ENCODE results near the gene ZNF219. TPM values are rescaled to one million over a fixed set of nuclear protein-coding genes. Genes with fewer than 3 reads are reported as not detected.

ZNF219 gene
- polyA plus RNA-seq, result 10 to 100 TPM; 39.9 to 42.2 TPM

DNA sequence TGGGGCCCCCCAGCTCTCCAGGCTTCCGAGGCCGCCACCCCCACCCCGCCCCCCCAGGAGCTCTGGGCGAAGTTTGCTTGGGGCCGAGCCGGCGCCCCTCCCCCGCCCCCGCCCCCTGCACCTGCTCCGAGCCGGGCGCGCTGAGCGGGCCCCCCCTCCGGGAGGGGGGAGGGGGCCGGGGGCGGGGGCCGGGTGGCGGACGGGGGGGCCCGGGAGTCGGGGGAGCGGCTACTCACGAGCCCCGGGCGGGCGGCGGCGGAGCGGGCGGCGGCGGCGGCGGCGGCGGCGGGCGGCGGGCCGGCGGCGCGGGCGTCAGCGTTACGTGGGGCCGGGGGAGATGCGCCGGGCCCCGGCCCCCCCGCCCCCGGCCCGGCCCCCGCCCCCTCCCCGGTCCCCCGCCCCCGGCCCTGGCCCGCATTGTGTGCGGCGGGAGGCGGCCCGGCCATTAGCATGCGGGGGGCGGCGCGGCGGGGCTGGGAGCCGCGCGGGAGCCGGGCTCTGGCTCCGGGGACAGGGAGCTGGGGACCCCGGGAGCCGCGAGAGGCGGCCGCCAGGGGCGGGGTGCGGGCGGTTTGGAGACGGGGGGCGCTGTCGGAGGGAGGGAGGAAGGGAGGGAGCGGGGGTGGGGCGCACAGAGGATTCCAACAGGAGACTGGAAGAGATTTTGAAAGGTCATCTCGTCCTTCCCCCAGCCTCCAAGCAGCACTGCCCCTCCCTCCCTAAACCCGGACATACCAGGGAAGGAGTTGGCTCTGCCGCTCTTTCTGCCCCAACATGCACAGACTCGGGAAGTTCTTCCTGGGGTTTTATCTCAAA, at the start of gene ZNF219:
Gene ZNF219 (minus strand): TSS at position 580 of the 816 bp plus-strand sequence. CDS start 5,064 bp downstream, outside the sequence.
- Histone ChIP-seq H3K4me1 (ENCODE audit: control insufficient read depth in 2 of 2, insufficient read depth in 2 of 2, low read length in 1 of 2) (peaks cover 7 to 18% of the 10 kb centered on the region in 2 donors), H3K4me3 (ENCODE audit: low read depth in 1 of 2, low read length in 2 of 2) (peak within 1 kb of the TSS; percentile 44 to 85), H3K36me3 (ENCODE audit: control insufficient read depth in 2 of 2, insufficient read depth in 2 of 2, low read length in 1 of 2) (no peaks in the 10 kb centered on the region), H3K27ac (ENCODE audit: low read depth in 2 of 2, low read length in 1 of 2) (peak within 1 kb of the TSS; percentile 93 to 96), H3K9me3 (ENCODE audit: control insufficient read depth in 2 of 2, insufficient read depth in 1 of 2, low read depth in 1 of 2, low read length in 1 of 2) (no peaks in the 10 kb centered on the region), H3K27me3 (ENCODE audit: control insufficient read depth in 1 of 2, insufficient read depth in 2 of 2, low read length in 2 of 2) (no peaks in the 10 kb centered on the region)
- WGBS, 2 donors, result 1% methylated on average over 21 to 71 of the region's 90 CpGs

DNA sequence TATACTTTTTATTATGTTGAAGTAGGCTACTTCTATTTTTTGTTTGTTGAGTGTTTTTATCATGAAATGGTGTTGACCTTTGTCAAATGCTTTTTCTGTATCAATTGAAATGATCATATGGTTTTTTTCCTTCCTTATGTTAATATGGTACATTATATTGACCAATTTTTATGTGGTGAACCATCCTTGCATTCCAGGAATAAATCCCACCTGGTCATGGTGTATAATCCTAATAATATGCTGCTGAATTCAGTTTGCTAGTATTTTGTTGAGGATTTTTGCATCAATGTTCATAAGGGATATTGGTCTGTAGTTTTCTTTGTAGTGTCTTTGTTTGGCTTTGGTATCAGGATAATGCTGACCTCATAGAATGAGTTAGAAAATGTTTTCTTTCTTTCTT, 47.0 kb upstream of the ZNF219 start:
- Histone ChIP-seq H3K27ac (ENCODE audit: low read depth in 2 of 2, low read length in 1 of 2) (no peak overlapping the region), H3K36me3 (ENCODE audit: control insufficient read depth in 2 of 2, insufficient read depth in 2 of 2, low read length in 1 of 2) (no peaks in the 10 kb centered on the region), H3K27me3 (ENCODE audit: control insufficient read depth in 1 of 2, insufficient read depth in 2 of 2, low read length in 2 of 2) (no peaks in the 10 kb centered on the region), H3K4me3 (ENCODE audit: low read depth in 1 of 2, low read length in 2 of 2) (no peak overlapping the region), H3K9me3 (ENCODE audit: control insufficient read depth in 2 of 2, insufficient read depth in 1 of 2, low read depth in 1 of 2, low read length in 1 of 2) (no peaks in the 10 kb centered on the region), H3K4me1 (ENCODE audit: control insufficient read depth in 2 of 2, insufficient read depth in 2 of 2, low read length in 1 of 2) (no peaks in the 10 kb centered on the region)

DNA sequence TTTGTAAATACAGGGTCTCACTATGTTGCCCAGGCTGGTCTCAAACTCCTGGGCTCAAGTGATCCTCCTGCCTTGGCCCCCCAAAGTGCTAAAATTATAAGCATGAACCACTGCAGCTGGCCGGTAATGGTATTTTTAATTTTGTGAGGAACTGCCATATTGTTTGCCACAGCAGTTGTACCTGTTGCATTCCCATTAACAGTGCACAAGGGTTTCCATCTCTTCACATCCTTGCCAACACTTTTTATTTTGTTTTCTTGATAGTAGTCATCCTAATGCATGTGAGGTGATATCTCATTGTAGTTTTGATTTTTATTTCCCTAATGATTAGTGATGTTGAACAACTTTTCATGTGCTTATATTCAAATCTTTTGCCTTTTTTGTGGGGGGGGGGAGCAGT, 43.9 kb upstream of the ZNF219 start:
- Histone ChIP-seq H3K4me1 (ENCODE audit: control insufficient read depth in 2 of 2, insufficient read depth in 2 of 2, low read length in 1 of 2) (no peaks in the 10 kb centered on the region), H3K36me3 (ENCODE audit: control insufficient read depth in 2 of 2, insufficient read depth in 2 of 2, low read length in 1 of 2) (no peaks in the 10 kb centered on the region), H3K4me3 (ENCODE audit: low read depth in 1 of 2, low read length in 2 of 2) (no peak overlapping the region), H3K9me3 (ENCODE audit: control insufficient read depth in 2 of 2, insufficient read depth in 1 of 2, low read depth in 1 of 2, low read length in 1 of 2) (no peaks in the 10 kb centered on the region), H3K27me3 (ENCODE audit: control insufficient read depth in 1 of 2, insufficient read depth in 2 of 2, low read length in 2 of 2) (no peaks in the 10 kb centered on the region), H3K27ac (ENCODE audit: low read depth in 2 of 2, low read length in 1 of 2) (no peak overlapping the region)
- 93 to 94% methylated on average over 1 of the region's 1 CpG for WGBS, 2 donors

DNA sequence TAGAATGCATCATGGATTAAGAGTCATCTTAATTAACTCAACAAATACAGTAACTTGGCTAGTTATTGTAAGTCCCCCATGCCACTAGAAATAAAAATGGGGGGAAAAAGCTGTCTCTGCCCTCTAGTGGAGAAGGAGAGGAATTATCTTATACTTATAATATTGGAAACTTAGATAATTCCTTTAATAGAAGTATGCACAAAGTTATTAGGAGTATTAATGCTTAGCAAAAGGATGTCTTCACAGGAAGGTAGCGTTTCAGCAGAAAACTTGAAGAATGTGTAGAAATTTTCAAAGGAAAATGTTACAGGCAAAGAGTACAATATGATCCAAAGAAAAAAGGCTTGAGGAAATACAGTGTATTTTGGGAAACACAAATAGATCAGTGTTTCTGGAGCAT, 37.6 kb upstream of the ZNF219 start:
- Histone ChIP-seq H3K9me3 (ENCODE audit: control insufficient read depth in 2 of 2, insufficient read depth in 1 of 2, low read depth in 1 of 2, low read length in 1 of 2) (no peaks in the 10 kb centered on the region), H3K4me1 (ENCODE audit: control insufficient read depth in 2 of 2, insufficient read depth in 2 of 2, low read length in 1 of 2) (no peaks in the 10 kb centered on the region), H3K4me3 (ENCODE audit: low read depth in 1 of 2, low read length in 2 of 2) (no peak overlapping the region), H3K27me3 (ENCODE audit: control insufficient read depth in 1 of 2, insufficient read depth in 2 of 2, low read length in 2 of 2) (no peaks in the 10 kb centered on the region), H3K36me3 (ENCODE audit: control insufficient read depth in 2 of 2, insufficient read depth in 2 of 2, low read length in 1 of 2) (no peaks in the 10 kb centered on the region), H3K27ac (ENCODE audit: low read depth in 2 of 2, low read length in 1 of 2) (no peak overlapping the region)
- 12 to 20% methylated on average over 1 of the region's 1 CpG for WGBS, 2 donors

DNA sequence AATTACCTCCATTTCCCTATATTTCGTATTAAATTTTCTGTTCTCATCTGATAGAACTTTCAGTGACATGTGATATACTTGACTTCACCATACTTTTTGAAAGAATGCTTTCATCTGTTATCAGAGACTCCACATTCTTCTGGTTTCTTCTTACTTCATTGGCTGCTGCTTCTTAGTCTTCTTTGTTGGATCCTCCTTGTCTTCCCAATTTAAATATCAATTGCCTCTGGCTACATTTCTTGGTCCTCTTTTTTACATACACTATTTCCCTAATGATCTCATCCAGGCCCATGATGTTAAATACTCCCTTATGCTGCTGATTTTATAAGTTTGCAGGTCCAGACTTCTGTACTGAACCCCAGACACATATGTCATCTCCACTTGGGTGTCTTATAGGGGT, 35.4 kb upstream of the ZNF219 start:
- no peaks in the 10 kb centered on the region for H3K27me3 ChIP-seq (ENCODE audit: control insufficient read depth in 1 of 2, insufficient read depth in 2 of 2, low read length in 2 of 2)
- no peaks in the 10 kb centered on the region for H3K9me3 ChIP-seq (ENCODE audit: control insufficient read depth in 2 of 2, insufficient read depth in 1 of 2, low read depth in 1 of 2, low read length in 1 of 2)
- H3K27ac ChIP-seq (ENCODE audit: low read depth in 2 of 2, low read length in 1 of 2), result no peak overlapping the region
- WGBS, 2 donors, result 59 to 64% methylated on average over 1 of the region's 1 CpG
- H3K4me1 ChIP-seq (ENCODE audit: control insufficient read depth in 2 of 2, insufficient read depth in 2 of 2, low read length in 1 of 2), result no peaks in the 10 kb centered on the region
- H3K4me3 ChIP-seq (ENCODE audit: low read depth in 1 of 2, low read length in 2 of 2), result no peak overlapping the region
- H3K36me3 ChIP-seq (ENCODE audit: control insufficient read depth in 2 of 2, insufficient read depth in 2 of 2, low read length in 1 of 2), result no peaks in the 10 kb centered on the region

DNA sequence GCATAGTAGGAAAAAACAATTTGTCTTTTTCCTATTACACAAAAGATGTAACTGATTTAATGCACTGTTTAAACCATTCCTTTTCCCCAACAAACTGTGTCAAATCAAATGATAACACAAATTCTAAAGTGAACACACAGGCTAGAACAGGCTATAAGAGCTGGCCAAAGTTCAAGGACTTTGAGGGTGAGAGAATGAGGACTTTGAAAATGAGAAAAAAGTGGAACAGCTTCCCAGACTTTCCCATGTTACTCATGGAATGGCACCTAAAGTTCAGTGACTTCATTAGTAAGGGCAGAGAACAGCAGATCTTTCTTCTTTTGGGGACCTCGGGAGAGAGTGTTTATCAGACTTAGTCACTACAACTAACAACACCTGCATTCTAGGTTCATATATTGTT, 25.0 kb upstream of the ZNF219 start:
- no peak overlapping the region for H3K27ac ChIP-seq (ENCODE audit: low read depth in 2 of 2, low read length in 1 of 2)
- no peak overlapping the region for H3K4me3 ChIP-seq (ENCODE audit: low read depth in 1 of 2, low read length in 2 of 2)
- H3K9me3 ChIP-seq (ENCODE audit: control insufficient read depth in 2 of 2, insufficient read depth in 1 of 2, low read depth in 1 of 2, low read length in 1 of 2), result no peaks in the 10 kb centered on the region
- no peaks in the 10 kb centered on the region for H3K36me3 ChIP-seq (ENCODE audit: control insufficient read depth in 2 of 2, insufficient read depth in 2 of 2, low read length in 1 of 2)
- WGBS, 2 donors, result 68 to 70% methylated on average over 1 of the region's 1 CpG
- H3K4me1 ChIP-seq (ENCODE audit: control insufficient read depth in 2 of 2, insufficient read depth in 2 of 2, low read length in 1 of 2), result no peaks in the 10 kb centered on the region
- no peaks in the 10 kb centered on the region for H3K27me3 ChIP-seq (ENCODE audit: control insufficient read depth in 1 of 2, insufficient read depth in 2 of 2, low read length in 2 of 2)

DNA sequence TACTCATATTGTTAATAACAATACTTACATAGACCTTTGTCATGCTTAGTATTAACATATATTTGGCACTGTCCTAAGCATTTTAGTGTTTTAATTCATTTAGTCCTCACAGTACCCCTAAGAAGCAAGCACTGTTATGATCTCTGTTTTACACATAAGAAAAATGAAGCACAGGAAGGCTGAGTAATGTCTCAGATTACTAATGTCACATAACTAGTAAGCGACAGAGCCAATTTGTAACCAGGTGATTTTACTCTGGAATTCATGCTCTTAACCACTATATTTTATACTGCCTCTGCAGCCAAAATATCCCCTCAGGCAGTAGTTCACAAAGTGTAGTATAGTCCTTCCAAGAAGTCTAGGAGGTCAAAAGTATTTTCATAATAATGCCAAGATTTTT, 22.7 kb upstream of the ZNF219 start:
- Histone ChIP-seq H3K36me3 (ENCODE audit: control insufficient read depth in 2 of 2, insufficient read depth in 2 of 2, low read length in 1 of 2) (no peaks in the 10 kb centered on the region), H3K4me1 (ENCODE audit: control insufficient read depth in 2 of 2, insufficient read depth in 2 of 2, low read length in 1 of 2) (no peaks in the 10 kb centered on the region), H3K27me3 (ENCODE audit: control insufficient read depth in 1 of 2, insufficient read depth in 2 of 2, low read length in 2 of 2) (no peaks in the 10 kb centered on the region), H3K9me3 (ENCODE audit: control insufficient read depth in 2 of 2, insufficient read depth in 1 of 2, low read depth in 1 of 2, low read length in 1 of 2) (no peaks in the 10 kb centered on the region), H3K4me3 (ENCODE audit: low read depth in 1 of 2, low read length in 2 of 2) (no peak overlapping the region), H3K27ac (ENCODE audit: low read depth in 2 of 2, low read length in 1 of 2) (no peak overlapping the region)
- WGBS, 2 donors, result 54 to 67% methylated on average over 1 of the region's 1 CpG

DNA sequence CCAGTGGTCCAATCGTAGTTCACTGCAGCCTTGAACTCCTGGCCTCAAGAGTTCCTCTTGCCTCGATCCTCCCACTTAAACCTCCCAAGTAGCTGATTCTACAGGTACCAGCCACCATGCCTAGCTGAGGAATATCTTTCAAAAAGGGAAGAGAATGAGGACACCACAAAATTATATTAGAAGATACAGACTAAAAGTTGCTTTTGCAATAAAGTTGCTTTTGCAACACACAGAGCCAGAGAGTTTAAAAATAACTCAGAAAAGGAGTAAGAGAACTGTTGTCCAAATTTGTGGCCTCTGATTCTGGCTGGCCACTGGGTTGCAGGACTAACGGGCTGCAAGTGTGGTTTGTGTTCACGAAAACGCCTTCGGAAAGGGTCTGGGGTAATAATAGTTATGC, 22.2 kb upstream of the ZNF219 start:
- H3K36me3 ChIP-seq (ENCODE audit: control insufficient read depth in 2 of 2, insufficient read depth in 2 of 2, low read length in 1 of 2), result no peaks in the 10 kb centered on the region
- H3K4me1 ChIP-seq (ENCODE audit: control insufficient read depth in 2 of 2, insufficient read depth in 2 of 2, low read length in 1 of 2), result no peaks in the 10 kb centered on the region
- WGBS, 2 donors, result 72 to 82% methylated on average over 6 of the region's 6 CpGs
- H3K4me3 ChIP-seq (ENCODE audit: low read depth in 1 of 2, low read length in 2 of 2), result no peak overlapping the region
- no peaks in the 10 kb centered on the region for H3K27me3 ChIP-seq (ENCODE audit: control insufficient read depth in 1 of 2, insufficient read depth in 2 of 2, low read length in 2 of 2)
- no peaks in the 10 kb centered on the region for H3K9me3 ChIP-seq (ENCODE audit: control insufficient read depth in 2 of 2, insufficient read depth in 1 of 2, low read depth in 1 of 2, low read length in 1 of 2)
- no peak overlapping the region for H3K27ac ChIP-seq (ENCODE audit: low read depth in 2 of 2, low read length in 1 of 2)

DNA sequence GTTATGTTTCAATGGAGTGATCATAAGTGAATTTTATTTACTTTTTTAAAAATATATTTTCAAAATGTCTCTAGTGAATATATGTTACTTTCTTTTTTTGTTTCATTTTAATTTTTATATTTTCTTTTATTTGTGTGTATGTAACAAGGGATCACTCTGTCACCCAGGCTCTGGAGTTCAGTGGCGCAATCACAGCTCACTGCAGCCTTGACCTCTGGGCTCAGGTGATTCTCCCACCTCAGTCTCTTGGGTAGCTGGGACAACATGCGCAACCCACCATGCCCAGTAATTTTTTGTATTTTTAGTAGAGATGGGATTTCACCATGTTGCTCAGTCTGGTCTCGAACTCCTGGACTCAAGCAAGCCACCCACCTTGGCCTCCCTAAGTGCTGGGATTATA, 20.5 kb upstream of the ZNF219 start:
- no peaks in the 10 kb centered on the region for H3K27me3 ChIP-seq (ENCODE audit: control insufficient read depth in 1 of 2, insufficient read depth in 2 of 2, low read length in 2 of 2)
- no peaks in the 10 kb centered on the region for H3K4me1 ChIP-seq (ENCODE audit: control insufficient read depth in 2 of 2, insufficient read depth in 2 of 2, low read length in 1 of 2)
- H3K36me3 ChIP-seq (ENCODE audit: control insufficient read depth in 2 of 2, insufficient read depth in 2 of 2, low read length in 1 of 2), result no peaks in the 10 kb centered on the region
- H3K9me3 ChIP-seq (ENCODE audit: control insufficient read depth in 2 of 2, insufficient read depth in 1 of 2, low read depth in 1 of 2, low read length in 1 of 2), result no peaks in the 10 kb centered on the region
- no peak overlapping the region for H3K4me3 ChIP-seq (ENCODE audit: low read depth in 1 of 2, low read length in 2 of 2)
- H3K27ac ChIP-seq (ENCODE audit: low read depth in 2 of 2, low read length in 1 of 2), result no peak overlapping the region
- 93 to 95% methylated on average over 3 of the region's 3 CpGs for WGBS, 2 donors

DNA sequence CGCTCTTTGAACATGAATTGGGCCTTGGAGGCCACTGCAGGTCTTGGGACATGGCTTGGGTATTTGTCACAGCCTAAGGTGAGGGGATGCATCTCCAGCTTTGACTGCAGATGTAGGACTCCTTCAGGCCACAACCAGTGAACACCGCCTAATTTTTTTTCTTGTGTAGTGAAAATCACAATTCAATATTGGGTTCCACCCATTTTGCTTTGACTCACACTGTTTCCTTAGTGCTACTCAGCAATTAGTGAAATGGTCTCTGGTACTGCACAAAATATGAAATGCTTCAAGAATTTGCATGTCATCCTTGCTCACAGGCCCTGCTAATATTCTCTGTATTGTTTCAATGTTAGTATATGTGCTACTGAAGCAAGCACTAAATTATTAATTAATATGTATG, 14.9 kb upstream of the ZNF219 start:
- Histone ChIP-seq H3K9me3 (ENCODE audit: control insufficient read depth in 2 of 2, insufficient read depth in 1 of 2, low read depth in 1 of 2, low read length in 1 of 2) (no peaks in the 10 kb centered on the region), H3K4me3 (ENCODE audit: low read depth in 1 of 2, low read length in 2 of 2) (no peak overlapping the region), H3K27me3 (ENCODE audit: control insufficient read depth in 1 of 2, insufficient read depth in 2 of 2, low read length in 2 of 2) (no peaks in the 10 kb centered on the region), H3K4me1 (ENCODE audit: control insufficient read depth in 2 of 2, insufficient read depth in 2 of 2, low read length in 1 of 2) (no peaks in the 10 kb centered on the region), H3K36me3 (ENCODE audit: control insufficient read depth in 2 of 2, insufficient read depth in 2 of 2, low read length in 1 of 2) (no peaks in the 10 kb centered on the region), H3K27ac (ENCODE audit: low read depth in 2 of 2, low read length in 1 of 2) (no peak overlapping the region)
- 90 to 92% methylated on average over 2 of the region's 2 CpGs for WGBS, 2 donors
